Myocyte (in vitro differentiated cells): Measurements from ENCODE around the gene ORC6. TPM values are rescaled to one million over a fixed set of nuclear protein-coding genes. Genes with fewer than 3 reads are reported as not detected.
A peak's percentile ranks its signal among the peaks of the same experiment; 100 is the strongest.
"Not testable (repeated sequence)": the region's sequence is repeated elsewhere in the genome, so short reads cannot be mapped to it uniquely, and the experiment has no call there.

Experiments
- DNase-seq: peaks from one replicate; pipeline ENCODE4 v3.0.0-alpha.2; 2012; ENCODE audit warnings: low read depth
- polyA plus RNA-seq: library from polyadenylated mRNA; unstranded; fragments of >200 nt; gene quantifications from one replicate; pipeline ENCODE4 v1.2.1, GENCODE V29; 2012; ENCODE audit warnings: missing spikeins
- total RNA-seq: library from RNA; depleted of rRNA; stranded (reverse); fragments of >200 nt; gene quantifications from 2 replicates; pipeline ENCODE4 v1.2.3, GENCODE V29; 2014

Gene ORC6, protein sequence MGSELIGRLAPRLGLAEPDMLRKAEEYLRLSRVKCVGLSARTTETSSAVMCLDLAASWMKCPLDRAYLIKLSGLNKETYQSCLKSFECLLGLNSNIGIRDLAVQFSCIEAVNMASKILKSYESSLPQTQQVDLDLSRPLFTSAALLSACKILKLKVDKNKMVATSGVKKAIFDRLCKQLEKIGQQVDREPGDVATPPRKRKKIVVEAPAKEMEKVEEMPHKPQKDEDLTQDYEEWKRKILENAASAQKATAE
- 2.4 and 5.6 TPM in 2 replicates for total RNA-seq
- polyA plus RNA-seq, result 2.1 TPM

DNA sequence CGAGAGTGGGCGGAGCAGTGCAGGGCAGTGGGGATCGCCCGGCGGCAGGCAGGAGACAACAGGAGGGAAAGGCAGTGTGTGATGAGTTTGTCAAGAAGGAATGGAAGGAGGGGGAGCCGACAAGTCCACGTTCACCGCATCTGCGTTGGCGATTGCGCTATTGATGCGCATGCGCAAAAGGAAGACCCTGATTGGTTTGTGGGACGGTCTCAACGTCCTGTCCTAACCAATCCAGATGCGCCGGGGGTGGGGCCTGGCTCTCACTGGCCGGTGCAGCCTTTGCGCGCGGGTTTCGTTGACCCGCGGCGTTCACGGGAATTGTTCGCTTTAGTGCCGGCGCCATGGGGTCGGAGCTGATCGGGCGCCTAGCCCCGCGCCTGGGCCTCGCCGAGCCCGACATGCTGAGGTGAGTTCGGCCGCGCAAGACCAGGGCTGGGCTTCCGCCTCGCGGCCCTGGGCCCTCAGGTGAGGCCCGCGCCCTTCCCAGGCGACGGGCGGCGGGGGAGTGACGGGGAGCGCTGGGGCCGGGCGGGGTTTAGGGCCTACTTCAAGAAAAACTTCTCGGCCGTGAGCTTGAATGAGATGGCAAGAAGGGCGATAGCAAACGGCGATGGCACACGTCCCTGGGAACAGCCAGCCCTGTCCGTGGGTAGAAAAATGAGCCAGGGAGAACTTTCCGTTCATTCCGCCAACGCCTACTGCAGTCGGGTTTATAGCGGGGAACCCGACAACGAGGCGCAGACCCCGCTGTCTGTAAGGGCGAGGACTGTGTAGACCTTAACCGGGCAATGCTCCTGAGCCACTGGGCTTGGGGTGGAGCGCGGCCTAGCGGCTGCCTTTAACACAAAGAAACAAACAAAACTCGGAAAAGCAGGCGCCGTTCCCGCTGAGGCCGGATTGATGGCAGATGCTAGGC, at the start of gene ORC6:
Gene ORC6, plus strand, starts transcription at position 295 of the 916 bp plus-strand sequence. Its CDS starts 47 bp downstream, at position 342.
- DNase-seq, result peak; percentile 97

DNA sequence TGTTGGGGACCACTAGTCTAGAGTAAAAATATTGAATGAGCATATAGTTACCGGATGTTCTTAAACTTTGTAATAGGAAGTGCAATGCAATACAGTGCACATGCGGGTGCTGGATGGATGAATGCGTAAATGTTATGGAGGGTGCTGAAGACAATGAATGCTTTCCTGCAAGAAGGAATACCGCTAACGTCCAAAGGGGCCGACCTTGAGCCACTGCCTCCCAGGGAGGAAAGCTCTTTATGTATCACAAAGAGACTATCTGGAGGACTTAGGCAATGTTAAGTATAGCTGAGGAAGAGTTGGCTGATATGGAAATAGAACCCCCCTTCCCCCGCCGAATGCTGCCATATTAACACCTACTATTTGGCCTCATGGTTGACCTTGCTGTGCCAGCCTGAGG, 40.8 kb upstream of the ORC6 start:
- DNase-seq, result no peak

DNA sequence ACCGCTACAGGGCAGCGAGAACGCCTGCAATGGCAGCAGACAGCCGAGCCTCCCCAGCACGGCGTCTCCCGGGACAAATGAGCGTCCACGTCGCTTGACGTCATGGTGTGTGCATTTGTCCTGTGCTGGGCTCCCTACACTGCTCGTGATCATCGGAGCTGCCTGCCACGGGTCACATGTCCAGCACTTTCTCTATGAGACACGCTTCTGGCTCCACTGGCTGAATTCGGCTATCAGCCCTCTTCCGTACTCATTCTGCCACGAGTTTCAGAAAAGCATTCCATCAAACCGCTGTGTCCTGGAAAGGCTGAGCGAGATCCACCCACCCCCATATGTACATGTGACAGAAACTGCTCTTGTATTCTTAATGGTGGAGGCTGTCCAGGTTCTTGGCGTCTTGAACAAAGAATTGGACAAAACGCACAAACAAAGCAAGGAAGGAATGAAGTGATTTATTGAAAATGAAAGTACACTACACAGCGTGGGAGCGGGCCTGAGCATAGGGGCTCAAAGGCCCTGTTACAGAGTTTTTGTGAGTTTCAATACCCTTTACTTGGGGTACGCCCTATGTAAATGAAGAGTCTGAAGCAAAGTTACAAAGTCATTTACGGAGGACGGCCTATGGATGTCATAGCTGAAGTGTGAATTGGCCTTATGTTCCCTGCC, 39.7 kb upstream of the ORC6 start:
- DNase-seq, result peak; percentile 89

DNA sequence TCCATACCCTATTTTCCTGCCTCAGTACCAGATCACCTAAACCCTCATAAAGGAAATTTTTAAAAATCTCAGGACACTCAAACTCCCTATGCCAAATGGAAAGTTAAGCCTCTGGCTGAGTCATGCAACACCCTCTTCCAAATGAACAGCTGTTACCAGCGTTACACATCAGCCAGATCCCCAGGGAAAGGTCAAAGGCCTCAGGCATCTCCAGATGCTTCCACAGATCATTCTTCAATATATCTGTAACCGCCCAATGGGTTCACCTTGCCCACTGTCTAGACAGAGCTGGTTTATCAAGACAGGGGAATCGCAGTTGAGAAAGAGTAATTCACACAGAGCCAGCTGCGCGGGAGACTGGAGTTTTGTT, 39.2 kb upstream of the ORC6 start:
- DNase-seq, result peak; percentile 94

DNA sequence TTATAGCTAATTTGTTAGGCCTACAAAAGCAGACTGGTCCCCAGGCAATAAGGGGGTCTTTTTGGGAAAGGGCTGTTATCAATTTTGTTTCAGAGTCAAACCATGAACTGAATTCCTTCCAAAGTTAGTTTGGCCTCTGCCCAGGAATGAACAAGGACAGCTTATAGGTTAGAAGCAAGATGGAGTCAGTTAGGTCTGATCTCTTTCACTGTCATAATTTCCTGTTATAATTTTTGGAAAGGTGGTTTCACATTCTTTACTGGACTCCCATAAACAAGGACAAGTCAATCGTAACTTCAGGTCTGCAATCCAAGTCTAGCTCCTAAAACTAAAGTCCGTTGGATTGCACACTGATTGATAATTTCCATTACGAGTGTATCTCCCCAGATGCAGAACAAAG, 38.2 kb upstream of the ORC6 start:
- no peak for DNase-seq

DNA sequence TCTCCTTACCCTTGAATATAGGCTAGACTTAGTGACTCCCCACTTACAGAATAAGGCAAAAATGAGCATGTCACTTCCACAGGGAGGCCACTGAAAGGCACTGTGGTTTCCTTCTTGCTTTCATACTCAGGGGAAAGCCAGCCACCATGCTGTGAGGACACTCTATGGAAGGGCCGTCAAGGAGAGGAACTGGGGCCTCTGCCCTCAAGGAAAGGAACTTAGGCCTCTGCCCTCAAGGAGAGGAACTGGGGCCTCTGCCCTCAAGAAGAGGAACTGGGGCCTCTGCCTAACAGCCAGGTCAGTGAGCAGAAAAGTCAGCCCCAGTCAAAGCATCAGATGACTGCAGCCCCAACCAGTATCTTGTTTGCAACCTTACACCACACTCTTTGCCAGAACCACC, 30.5 kb upstream of the ORC6 start:
- DNase-seq, result peak; percentile 32

DNA sequence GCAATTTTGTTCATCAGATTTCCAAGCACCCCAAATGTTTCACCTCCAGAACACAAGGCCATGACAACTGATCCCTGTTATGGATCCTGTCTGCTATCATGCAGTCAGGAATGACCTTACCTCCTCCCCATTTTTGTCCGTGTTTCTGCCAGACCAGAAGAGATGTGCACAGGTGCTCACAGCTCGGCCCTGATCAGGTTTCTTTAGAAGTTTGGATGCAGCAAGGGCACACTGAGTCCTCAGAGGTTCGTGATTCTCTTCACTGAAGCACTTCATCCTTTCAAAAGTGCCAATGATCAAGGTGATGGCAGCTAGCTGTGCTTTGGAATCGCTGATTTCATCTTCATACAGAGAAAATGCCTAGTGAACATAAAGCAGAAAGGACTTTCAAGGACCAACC, 27.3 kb upstream of the ORC6 start:
- no peak for DNase-seq

DNA sequence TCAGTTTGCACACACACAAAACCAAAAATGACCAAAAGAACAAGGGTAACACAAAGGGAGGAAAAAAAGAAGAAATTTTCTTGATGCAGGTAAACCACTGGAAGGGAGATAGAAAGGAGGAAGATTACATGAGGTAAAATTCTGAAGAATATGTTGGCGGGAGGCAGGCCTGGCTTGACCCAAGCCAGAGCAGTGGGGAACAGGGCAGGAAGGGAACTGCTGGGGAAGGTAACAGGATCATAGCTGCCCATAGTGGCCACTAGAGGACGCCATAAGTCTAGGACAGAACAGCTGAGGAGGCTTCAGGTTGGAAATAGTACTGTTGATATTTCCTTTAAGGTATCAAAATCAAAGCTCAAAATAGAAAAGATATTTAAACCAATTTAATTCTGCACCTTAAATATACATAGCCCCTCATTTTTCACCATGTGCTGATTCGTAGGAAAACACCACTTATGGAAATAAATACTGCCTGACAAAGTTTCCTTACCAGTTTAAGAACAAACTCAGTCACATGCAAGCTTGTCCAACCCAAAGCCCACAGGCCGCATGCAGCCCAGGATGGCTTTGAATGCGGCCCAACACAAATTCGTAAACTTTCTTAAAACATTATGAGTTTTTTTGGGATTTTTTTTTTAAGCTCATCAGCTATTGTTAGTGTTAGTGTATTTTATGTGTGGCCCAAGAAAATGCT, 16.0 kb upstream of the ORC6 start:
- peak; percentile 64 for DNase-seq

DNA sequence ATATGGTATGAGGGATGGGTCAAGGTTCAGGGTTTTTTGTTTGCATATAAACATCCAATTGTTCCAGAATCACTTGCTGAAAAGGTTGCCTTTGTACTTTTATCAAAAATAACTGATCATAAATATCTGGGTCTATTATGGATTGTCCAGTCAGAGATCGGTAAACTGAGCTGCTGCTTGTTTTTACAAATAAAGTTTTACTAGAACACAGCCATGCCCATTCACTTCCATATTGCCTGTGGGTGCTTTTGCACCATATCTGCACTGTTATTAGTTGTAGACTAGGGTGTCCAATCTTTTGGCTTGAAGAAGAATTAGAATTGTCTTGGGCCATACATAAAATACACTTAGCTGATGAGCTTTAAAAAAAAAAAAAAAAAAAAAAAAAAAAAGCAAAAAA, 11.5 kb upstream of the ORC6 start:
- DNase-seq, result not testable (repeated sequence)

DNA sequence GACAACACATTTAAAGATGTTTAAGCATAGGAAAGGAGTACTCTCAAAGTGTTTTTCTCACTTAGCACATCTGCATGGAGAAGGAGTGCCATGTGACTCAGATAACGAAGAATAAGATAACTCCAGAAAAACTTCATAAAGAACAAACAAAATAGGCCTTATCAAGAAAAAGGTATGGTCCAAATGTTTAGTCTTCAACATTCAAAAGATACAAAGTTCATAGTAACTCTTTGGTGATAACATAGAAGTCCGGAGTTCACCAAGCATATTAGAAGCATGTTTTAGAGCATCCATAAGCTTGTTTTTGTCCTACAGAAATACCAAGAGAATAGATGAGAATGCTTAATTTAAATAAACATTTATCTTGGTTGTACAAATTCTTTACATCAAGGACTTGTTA, 7.6 kb upstream of the ORC6 start:
- not testable (repeated sequence) for DNase-seq

DNA sequence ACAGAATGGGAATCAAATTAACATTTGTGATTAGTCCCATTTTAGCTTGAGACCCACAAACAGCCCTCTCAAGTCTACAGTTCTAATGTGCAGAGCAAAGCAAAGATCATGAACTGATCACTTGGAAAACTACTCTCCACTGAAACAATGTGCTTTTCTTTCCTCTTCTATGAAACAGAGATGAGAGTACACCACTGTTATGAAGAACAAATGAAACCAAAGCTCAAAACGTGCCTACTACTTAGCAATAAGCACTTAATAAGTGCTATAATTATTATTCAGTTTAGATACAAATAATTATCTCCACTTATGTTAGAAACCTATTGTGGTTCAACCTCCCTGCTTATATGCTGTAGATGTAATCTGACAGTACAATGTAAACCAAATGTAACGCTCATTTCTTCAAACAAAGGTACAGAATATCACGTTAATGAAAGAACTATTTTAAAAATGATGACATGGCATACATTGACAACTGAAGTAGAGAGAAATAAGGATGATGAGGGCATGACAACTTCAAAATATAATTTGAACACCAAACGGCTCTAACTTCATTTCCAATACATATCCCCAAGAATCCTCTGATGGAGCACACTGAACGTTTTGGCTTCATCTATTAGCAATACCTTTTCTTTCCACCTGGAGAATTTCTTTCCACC, 2.5 kb upstream of the ORC6 start:
- DNase-seq, result no peak

DNA sequence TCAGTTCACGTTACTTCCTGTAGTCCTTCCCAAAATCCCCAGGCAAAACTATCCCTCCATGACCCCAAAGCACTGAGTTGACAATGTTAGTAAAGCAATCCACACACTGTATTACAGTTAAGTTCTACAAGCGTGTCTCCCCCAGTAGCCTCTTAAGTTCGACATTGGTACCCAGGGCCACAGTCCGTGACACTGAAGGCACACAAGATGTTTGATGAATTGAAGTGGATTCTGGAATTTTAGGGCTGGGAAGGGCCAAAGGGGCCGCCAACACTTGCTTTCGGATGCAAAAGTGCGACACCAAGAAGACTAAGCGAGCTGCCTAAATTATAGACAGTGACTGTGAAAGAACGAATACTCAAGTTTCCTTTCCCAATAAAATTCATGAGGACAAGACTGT, 2.0 kb upstream of the ORC6 start:
- no peak for DNase-seq

DNA sequence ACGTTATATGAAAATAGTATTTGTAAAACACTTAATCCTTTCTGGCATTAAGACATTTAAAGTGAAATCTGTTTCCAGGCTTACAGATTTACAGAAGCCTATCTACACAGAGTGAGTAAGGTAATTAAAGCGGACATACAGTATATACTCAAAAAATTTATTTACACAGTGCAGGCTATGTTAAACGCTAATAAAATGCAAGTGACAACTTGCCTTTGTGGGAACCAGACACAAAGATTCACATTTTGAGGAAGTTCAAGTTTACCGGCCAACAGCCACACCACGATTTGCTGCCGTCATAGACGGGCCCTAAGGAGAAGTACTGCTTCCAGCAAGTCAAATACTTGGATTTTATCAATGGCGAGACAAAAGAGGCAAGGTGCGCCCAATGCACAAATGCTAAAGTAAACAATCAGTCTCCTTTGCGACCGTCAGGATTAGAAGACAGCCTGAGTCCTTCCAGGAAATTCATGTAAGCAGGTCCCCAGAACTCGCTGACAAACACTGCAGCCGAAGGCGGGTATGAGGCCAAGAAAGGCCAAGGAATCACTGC, 1.3 kb upstream of the ORC6 start:
- DNase-seq, result no peak

DNA sequence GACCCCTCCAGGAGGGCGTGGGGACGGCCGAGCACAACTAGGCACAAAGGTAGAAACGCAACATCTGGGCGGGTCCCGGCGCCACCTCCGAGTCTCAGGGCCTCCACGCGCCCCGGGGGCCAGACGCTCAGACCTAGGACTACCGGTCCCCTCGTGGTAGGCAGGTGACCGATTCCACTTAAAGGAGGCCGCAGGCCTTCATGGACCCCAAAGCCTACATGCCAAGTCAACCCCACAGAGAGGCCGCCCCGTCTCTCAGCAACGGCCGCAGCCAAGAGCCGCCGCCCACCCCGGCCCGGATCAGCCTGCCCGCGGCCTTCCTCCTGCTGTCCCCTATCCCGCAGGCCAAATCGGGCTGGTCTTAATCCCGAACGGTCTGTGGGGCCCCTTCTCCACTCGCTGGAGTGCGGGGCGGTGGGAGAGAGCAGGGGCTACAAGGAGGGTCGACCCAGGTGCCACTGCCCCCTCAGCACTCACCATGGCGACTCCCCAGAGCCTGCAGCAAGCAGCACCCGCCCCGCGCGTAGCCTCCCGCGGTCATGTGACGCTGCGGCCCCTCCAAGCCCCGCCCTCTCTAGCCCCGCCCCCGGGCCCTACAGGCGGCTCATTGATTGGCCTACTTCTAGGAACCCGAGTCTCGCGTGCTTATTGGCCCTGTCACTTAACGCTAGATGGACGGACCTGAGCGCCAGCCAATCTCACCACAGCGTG, 650 bp upstream of the ORC6 start, which contains the start of gene VPS35:
Gene VPS35, minus strand, starts transcription at position 525 of the 711 bp plus-strand sequence. Its CDS starts 45 bp downstream, at position 480.
- peak; percentile 99 for DNase-seq

DNA sequence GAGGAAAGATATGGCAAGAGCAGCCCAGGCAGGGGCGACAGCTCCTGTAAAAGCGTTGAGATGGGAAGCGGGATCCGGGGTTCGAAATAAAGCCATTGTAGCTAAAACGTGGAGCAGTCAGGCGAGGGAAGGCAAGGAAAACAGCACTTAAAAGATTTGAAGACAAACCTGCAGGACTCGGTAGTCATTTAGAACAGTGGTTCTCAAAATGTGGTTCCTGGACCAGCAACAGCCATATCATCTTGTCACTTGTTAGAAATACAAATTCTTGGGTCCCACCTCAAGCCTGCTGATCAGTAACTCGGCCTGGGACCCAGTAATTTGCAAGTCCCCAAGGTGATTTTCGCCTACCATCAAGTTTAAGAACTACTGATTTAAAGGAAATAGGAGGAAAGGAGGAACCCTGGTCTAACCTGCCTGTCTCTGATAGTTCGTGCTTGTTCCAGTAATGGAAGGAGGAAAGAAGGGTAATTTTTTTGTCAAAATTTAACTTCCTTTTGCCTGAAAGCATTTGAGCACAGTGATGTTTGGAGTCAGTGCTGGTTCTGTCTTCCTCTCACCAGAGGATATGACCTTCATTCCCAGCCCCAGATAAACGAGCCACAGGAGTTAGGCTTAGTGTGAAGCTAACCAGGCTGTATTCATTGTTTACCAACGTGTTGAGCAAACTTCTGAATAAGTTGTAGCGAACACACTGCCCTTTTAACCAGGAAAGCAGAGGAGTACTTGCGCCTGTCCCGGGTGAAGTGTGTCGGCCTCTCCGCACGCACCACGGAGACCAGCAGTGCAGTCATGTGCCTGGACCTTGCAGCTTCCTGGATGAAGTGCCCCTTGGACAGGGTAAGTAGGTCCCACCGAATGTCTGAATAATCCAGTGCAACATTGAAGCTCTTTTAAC, 1.1 kb downstream of the ORC6 start:
- DNase-seq, result peak; percentile 22

DNA sequence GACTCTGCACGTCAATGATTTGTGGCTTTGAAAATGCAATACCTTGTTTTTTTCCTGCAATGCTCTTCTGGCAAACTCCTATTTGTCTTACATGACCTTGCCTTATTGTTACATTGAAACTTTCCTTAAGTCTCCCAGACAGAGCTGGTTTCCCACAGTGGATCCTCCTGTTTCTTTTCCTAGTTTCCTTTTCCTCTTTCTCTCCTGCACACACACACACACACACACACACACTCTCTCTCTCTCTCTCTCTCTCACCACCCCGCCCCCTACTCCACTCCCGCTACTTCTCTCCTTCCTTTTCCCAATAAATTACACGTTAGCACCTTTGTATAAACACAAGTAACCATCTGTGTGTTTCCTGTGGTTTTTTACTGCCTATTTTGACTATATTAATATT, 2.3 kb downstream of the ORC6 start:
- DNase-seq, result no peak

DNA sequence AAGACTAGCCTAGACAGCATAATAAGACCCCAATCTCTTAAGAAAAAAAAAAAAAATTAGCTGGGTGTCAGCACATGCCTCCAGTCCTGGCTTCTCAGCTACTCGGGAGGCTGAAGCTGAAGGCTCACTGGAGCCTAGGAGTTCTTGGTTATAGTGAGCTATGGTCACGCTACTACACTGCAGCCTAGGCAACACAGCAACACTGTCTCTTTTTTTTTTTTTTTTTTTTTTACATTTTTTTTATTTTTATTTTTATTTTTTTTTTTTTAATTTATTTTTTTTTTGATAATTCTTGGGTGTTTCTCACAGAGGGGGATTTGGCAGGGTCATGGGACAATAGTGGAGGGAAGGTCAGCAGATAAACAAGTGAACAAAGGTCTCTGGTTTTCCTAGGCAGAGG, 4.1 kb downstream of the ORC6 start:
- no peak for DNase-seq

DNA sequence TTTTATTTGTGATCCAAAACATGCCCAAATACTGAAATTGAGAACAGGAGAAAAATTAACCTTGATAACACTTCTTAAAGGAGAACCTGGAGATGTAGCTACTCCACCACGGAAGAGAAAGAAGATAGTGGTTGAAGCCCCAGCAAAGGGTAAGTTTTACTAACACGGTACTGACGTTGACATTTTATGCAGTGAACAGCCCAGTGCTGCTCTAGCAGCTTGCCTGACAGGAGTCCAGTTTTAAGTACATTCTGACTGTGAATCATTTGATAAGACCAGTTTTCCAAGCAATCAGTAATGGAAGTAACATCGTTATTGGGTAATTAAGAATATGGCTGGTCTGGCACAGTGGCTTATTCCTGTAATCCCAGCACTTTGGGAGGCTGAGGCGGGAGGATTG, 6.5 kb downstream of the ORC6 start:
- no peak for DNase-seq

DNA sequence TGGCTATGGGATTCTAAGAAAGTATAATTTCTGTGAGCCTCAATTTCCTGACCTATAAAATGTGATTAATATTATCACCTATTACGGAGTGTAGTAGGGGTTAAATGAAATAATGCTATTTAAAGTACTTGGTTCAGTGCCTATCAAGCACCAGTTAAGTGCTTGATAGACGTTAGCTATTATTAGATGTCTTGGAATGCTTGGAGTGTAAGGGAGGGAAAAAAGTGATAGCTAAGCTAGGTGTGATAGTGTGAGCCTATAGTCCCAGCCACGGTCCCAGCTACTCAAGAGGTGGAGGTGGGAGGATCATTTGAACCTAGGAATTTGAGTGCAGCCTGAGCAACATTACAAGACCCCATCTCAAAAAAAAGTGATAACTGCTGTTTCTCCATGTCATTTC, 7.5 kb downstream of the ORC6 start:
- DNase-seq, result no peak
